Activated CD8-positive, alpha-beta memory T cell treated with anti-CD3 and anti-CD28 coated beads, Interleukin-2, amount 50 U/mL, for 24 hours (primary cell): Measurements from ENCODE around the gene PRODH.
A peak's percentile ranks its signal among the peaks of the same experiment; 100 is the strongest.
"Not testable (repeated sequence)": the region's sequence is repeated elsewhere in the genome, so short reads cannot be mapped to it uniquely, and the experiment has no call there.

Experiments used
- DNase-seq: peaks from one replicate; pipeline ENCODE4 v3.0.0-alpha.2; 2020; ENCODE audit errors: extremely low read depth

The PRODH gene

GRCh38 chr22:18906410-18906745, 29.7 kb downstream of the PRODH start:
- not testable (repeated sequence) for DNase-seq

DNA sequence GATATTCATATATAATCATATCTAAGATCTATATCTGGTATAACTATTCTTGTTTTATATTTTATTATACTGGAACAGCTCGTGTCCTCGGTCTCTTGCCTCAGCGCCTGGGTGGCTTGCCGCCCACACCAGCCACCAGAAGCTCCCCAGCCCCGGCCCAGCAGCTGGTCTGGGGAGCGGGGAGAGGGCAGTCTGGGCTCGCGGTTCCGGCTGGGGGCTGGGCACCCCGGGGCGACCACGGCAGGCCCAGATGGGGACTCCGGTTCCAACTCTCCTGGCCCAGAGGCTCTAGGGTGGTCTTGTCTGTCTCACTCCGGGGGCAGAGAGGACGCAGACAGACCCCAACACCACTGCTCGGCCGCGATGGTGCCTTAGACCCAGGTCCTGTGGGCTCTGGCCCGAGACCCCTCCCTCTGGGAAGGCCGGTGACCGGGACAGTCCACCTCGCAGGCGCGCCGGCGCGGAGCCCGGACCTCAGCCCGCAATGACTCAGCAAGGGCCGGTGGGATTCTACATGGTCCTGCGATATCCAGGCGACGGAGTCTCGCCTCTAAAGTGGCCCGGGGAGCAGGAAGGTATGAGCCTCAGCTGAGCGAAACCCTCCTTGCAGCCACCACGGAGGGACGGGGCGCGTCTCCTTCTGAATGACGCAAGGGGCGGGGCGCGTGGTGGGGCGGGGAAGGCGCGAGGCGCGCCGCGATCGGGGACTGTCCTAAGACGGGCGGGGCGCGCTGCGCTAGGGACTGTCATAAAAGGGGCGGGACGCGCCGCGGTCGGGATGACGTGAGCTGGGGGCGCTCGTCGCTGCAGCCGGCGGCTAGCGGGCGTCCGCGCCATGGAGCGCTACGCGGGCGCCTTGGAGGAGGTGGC, 30.3 kb downstream of the PRODH start, which contains the start of gene DGCR6:
TSS of gene DGCR6 (plus strand) at position 781 of the 870 bp plus-strand sequence. CDS start at position 836, 55 bp downstream.
- no peak for DNase-seq

- DNase-seq = not testable (repeated sequence)
These were observed 39.9 kb downstream of the PRODH start for GRCh38 chr22:18896037-18896657.

DNA sequence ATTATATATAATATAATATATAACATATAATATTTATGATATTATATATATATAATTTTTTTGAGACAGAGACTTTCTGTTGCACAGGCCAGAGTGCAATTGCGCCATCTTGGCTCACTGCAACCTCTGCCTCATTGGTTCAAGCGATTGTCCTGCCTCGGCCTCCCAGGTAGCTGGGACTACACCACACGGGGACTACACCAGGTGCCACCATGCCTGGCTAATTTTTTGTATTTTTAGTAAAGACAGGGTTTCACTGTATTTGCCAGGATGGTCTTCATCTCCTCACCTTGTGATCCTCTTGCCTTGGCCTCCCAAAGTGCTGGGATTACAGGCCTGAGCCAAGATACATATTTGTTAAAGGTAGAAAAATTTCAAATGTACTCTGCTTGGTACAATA, 42.3 kb downstream of the PRODH start:
- DNase-seq = not testable (repeated sequence)

DNA sequence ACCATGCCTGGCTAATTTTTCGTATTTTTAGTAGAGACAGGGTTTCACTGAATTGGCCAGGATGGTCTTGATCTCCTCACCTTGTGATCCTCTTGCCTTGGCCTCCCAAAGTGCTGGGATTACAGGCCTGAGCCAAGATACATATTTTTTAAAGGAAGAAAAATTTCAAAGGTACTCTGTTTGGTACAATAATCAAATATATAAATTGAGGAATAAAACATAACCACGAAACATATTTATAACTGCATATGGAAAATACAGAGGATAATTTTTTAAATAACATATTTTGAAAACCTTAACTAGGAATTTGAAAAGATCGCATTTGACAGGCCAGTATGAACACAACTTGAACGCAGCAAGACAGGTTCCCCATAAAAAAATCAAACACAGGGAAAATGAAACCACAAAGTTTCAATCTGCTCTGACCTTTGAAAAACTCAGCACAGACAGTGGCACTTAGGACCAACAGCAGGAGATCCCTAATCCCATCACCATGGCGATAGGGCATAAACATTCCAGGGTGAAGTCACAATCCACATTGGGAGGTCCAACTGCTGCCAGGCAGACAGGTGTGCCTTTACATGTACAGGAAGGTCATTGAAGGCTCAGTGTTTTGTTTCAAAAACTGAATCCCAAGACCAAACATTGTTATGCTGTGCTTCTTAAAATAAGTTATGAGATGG, 45.4 kb downstream of the PRODH start:
- DNase-seq = not testable (repeated sequence)

DNA sequence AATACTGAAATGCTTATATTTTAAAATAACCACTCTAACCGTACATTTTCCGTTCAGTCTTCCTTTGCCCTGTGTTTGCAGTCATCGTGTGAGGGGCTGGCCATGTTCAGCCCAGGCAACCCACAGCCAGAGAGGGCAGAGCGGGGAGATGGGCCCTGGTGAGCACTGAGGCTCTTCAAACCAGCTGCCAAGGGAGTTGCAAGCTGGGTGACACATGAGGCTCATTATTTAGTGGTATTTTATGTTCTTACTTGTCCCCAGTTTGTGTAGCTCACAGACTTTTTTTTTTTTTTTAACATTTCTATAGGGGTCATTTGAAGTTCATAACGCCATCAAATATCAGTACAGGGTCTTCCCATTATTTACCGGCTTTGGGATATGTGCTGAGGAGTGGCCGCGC, 48.0 kb downstream of the PRODH start:
- DNase-seq = no peak

GRCh38 chr22:18884465-18884864, 51.6 kb downstream of the PRODH start:
- DNase-seq = not testable (repeated sequence)

DNA sequence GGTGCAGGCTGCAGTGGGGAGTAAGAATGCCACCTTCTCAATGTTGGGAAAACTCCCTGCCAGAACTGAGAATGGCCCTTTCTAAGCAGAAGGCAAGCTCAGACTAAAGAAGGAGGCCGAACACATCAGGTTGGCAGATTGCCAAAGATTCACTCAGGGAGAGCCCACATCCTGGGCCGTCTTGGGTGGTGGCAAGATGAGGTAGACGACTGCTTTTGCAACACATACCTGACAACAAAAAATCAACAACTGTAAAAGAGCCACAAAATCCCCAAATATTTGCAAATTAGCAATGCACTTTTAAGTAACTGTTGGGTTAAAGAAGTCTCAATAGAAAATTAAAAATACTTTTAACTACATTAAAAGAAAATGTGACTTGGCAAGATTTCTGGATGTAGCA, 54.8 kb downstream of the PRODH start:
- DNase-seq = peak; percentile 28
